Type B pancreatic cell (in vitro differentiated cells): Measurements from ENCODE around the gene OR52R1. TPM values are rescaled to one million over a fixed set of nuclear protein-coding genes. Genes with fewer than 3 reads are reported as not detected.
A peak's percentile ranks its signal among the peaks of the same experiment; 100 is the strongest.
"Not testable (repeated sequence)": the region's sequence is repeated elsewhere in the genome, so short reads cannot be mapped to it uniquely, and the experiment has no call there.

Source experiments
- DNase-seq: peaks from one replicate; pipeline ENCODE4 v3.0.0; 2021; ENCODE audit warnings: mixed read lengths; ENCODE audit not compliant: unreplicated experiment; ENCODE audit errors: extremely low spot score
- H3K27ac Mint-ChIP-seq: 2 replicates; pipeline ENCODE4 v1.8.0; 2021; ENCODE audit warnings: mild to moderate bottlenecking, mixed read lengths
- H3K27me3 Mint-ChIP-seq: 2 replicates; pipeline ENCODE4 v1.8.0; 2021; ENCODE audit warnings: mixed read lengths
- H3K36me3 Mint-ChIP-seq: 2 replicates; pipeline ENCODE4 v1.8.0; 2021; ENCODE audit warnings: mixed read lengths
- H3K4me1 Mint-ChIP-seq: one replicate; pipeline ENCODE4 v1.8.0; 2021; ENCODE audit warnings: mixed read lengths; ENCODE audit not compliant: unreplicated experiment
- H3K4me3 Mint-ChIP-seq: 2 replicates; pipeline ENCODE4 v1.8.0; 2021; ENCODE audit warnings: mild to moderate bottlenecking, mixed read lengths
- H3K9me3 Mint-ChIP-seq: 2 replicates; pipeline ENCODE4 v1.8.0; 2021; ENCODE audit warnings: mixed read lengths
- CTCF ChIP-seq: fragments of 200-600 bp; sonication (generic); conservative IDR thresholded peaks from 2 replicates; pipeline ENCODE4 v1.5.0; 2021; ENCODE audit warnings: antibody characterized with exemption, mild to moderate bottlenecking
- total RNA-seq: library from RNA; stranded (reverse); gene quantifications from 2 replicates; pipeline ENCODE4 v1.2.1, GENCODE V29; 2021; ENCODE audit warnings: low replicate concordance

Gene OR52R1
- total RNA-seq, 1 donor from 2014 or later: not detected

- no peak for DNase-seq
- peaks cover 3% of the 10 kb centered on the region for H3K27me3 Mint-ChIP-seq
- H3K9me3 Mint-ChIP-seq: no peaks in the 10 kb centered on the region
- H3K4me1 Mint-ChIP-seq: no peaks in the 10 kb centered on the region
- H3K27ac Mint-ChIP-seq: no peak overlapping the region
- no peak for TF ChIP-seq CTCF
- no peak overlapping the region for H3K4me3 Mint-ChIP-seq
- H3K36me3 Mint-ChIP-seq: no peaks in the 10 kb centered on the region
Measured at GRCh38 chr11:4830346-4830745, 26.2 kb upstream of the OR52R1 start.

GRCh38 chr11:4826425-4826824 is 22.2 kb upstream of the OR52R1 start:
- Mint-ChIP-seq H3K4me1 (no peaks in the 10 kb centered on the region), H3K27ac (no peak overlapping the region), H3K4me3 (no peak overlapping the region), H3K9me3 (no peaks in the 10 kb centered on the region), H3K27me3 (no peaks in the 10 kb centered on the region), H3K36me3 (no peaks in the 10 kb centered on the region)
- TF ChIP-seq CTCF: peak; percentile 28
- no peak for DNase-seq

GRCh38 chr11:4825132-4825531 is 21.0 kb upstream of the OR52R1 start:
- no peaks in the 10 kb centered on the region for H3K27me3 Mint-ChIP-seq
- H3K27ac Mint-ChIP-seq: no peak overlapping the region
- DNase-seq: no peak
- TF ChIP-seq CTCF: no peak
- no peaks in the 10 kb centered on the region for H3K4me1 Mint-ChIP-seq
- no peak overlapping the region for H3K4me3 Mint-ChIP-seq
- no peaks in the 10 kb centered on the region for H3K36me3 Mint-ChIP-seq
- H3K9me3 Mint-ChIP-seq: no peaks in the 10 kb centered on the region

- no peaks in the 10 kb centered on the region for H3K4me1 Mint-ChIP-seq
- TF ChIP-seq CTCF: no peak
- H3K4me3 Mint-ChIP-seq: no peak within 1 kb of the TSS
- no peaks in the 10 kb centered on the region for H3K9me3 Mint-ChIP-seq
- H3K27ac Mint-ChIP-seq: no peak within 1 kb of the TSS
- no peaks in the 10 kb centered on the region for H3K27me3 Mint-ChIP-seq
- no peak for DNase-seq
- no peaks in the 10 kb centered on the region for H3K36me3 Mint-ChIP-seq
Measured at GRCh38 chr11:4821021-4821420, 16.8 kb upstream of the OR52R1 start, which contains the start of gene OR51F2. Gene OR51F2 (plus strand): TSS chr11:4821321. CDS start chr11:4821422, 101 bp downstream.

GRCh38 chr11:4809246-4809645 is 5.1 kb upstream of the OR52R1 start:
- TF ChIP-seq CTCF: no peak
- H3K27me3 Mint-ChIP-seq: no peaks in the 10 kb centered on the region
- no peaks in the 10 kb centered on the region for H3K36me3 Mint-ChIP-seq
- DNase-seq: no peak
- H3K9me3 Mint-ChIP-seq: no peaks in the 10 kb centered on the region
- no peak overlapping the region for H3K4me3 Mint-ChIP-seq
- H3K4me1 Mint-ChIP-seq: no peaks in the 10 kb centered on the region
- no peak overlapping the region for H3K27ac Mint-ChIP-seq

- TF ChIP-seq CTCF: no peak
- Mint-ChIP-seq H3K27ac (peak overlapping the region; percentile 8), H3K4me3 (no peak overlapping the region), H3K4me1 (no peaks in the 10 kb centered on the region), H3K36me3 (no peaks in the 10 kb centered on the region), H3K27me3 (no peaks in the 10 kb centered on the region), H3K9me3 (no peaks in the 10 kb centered on the region)
- no peak for DNase-seq
Measured at GRCh38 chr11:4808476-4808875, 4.3 kb upstream of the OR52R1 start.

GRCh38 chr11:4801316-4801715 is 2.9 kb downstream of the OR52R1 start:
- H3K9me3 Mint-ChIP-seq, H3K27ac Mint-ChIP-seq, H3K4me1 Mint-ChIP-seq, H3K36me3 Mint-ChIP-seq, DNase-seq, H3K27me3 Mint-ChIP-seq, H3K4me3 Mint-ChIP-seq: not testable (repeated sequence)
